ENCODE results near the gene SLC5A1.

GRCh38 chr22:32112380-32112779, 69.3 kb downstream of the SLC5A1 start:
- TF ChIP-seq EP300 (IDR thresholded peaks at IDR 0.05) (no peak), POLR2A (IDR thresholded peaks at IDR 0.05) (no peak), POLR2AphosphoS5 (IDR thresholded peaks at IDR 0.05) (no peak)
- TF ChIP-seq, protein P1, sequence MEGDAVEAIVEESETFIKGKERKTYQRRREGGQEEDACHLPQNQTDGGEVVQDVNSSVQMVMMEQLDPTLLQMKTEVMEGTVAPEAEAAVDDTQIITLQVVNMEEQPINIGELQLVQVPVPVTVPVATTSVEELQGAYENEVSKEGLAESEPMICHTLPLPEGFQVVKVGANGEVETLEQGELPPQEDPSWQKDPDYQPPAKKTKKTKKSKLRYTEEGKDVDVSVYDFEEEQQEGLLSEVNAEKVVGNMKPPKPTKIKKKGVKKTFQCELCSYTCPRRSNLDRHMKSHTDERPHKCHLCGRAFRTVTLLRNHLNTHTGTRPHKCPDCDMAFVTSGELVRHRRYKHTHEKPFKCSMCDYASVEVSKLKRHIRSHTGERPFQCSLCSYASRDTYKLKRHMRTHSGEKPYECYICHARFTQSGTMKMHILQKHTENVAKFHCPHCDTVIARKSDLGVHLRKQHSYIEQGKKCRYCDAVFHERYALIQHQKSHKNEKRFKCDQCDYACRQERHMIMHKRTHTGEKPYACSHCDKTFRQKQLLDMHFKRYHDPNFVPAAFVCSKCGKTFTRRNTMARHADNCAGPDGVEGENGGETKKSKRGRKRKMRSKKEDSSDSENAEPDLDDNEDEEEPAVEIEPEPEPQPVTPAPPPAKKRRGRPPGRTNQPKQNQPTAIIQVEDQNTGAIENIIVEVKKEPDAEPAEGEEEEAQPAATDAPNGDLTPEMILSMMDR (IDR thresholded peaks at IDR 0.05): no peak

Data from gastroesophageal sphincter (tissue), 3 donors.